DMS153 treated with DMSO at 0.1 percent for 48 hours (cell line): ENCODE measurements around the gene THSD4.

Experiments used
- DNase-seq: peaks from one replicate; lab custom pipeline; 2025; ENCODE audit not compliant: unreplicated experiment; lab: John Stamatoyannopoulos, UW

Gene THSD4

DNA sequence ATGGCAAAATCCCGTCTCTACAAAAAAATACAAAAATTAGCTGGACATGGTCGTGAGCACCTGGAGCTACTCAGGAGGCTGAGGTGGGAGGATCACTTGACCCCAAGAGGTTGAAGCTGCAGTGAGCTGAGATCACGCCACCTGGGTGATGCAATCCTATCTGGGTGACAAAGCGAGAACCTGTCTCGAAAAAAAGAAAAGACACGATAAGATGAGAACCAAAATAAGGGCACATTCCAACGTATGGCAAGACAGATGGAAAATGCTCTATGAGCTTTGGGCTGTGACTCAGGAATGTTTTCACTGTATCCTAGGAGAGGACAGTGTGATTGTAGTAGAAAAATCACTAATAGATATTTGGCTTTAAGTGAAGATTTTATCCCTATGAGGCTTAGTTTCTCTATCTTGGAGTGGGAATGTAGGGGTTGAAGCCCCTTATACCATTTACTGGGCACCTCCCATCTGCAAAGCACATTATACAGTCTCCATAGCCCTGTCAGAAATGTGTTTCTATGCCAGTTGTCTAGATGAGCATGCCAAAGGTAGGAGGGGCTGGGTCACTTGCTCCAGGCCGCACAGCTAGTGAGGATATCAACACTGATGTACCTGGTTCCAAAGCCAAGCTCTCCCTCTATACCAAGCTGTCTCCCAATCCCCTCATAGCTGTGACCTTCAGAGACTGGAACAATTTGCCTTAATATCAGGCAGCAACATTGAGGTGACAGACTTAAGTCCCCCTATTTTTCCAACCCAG is 641.5 kb downstream of the THSD4 start:
- no peak for DNase-seq

DNA sequence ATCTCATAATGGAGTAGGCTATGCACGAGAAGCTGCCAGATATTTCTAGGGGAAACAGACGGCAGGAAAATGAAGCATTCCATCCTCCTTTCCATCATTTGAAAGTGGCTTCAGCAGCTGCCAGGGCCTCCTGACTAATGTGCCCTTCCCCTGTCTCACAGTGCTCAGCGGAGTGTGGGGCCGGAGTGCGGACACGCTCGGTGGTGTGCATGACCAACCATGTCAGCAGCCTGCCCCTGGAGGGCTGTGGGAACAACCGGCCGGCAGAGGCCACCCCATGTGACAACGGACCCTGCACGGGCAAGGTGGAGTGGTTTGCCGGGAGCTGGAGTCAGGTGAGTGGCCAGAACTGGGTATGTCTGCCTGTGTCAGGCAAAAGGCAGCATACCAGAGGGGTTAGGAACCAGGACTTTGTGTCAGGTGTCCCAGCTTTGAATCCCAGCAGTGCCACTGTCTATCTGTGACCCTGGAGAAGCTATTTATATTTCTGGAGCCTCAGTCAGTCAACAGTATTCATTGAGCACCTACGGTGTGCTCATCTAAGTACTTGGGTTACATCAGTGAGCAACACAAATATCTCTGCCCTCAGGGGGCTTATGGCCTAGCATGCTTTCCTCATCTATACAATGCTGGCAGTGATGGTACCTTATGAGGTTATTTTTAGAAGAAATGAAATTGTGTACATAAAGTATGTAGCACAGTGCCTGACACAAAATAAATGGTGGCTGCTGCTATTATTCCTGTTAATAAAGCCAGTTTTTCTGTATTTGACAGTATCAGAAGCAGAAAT is 642.7 kb downstream of the THSD4 start:
- no peak for DNase-seq

DNA sequence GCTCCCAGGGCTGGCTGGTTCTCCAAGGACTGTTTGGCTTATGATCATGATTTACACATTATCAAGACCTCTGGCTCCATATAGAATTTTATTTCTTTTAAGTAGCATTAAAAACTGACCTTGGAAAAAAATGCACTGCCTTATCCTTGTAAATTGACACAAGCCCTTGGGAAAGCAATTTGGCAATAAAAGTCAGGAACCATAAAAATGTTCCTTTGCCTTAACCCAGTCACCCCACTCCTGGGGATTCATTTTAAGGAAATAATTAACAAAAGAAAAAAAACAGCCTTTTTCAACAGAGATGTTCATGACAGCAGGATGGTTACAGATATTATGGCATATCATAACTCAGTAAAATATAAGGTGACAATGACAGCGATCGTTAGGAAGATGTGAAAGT is 643.4 kb downstream of the THSD4 start:
- no peak for DNase-seq

DNA sequence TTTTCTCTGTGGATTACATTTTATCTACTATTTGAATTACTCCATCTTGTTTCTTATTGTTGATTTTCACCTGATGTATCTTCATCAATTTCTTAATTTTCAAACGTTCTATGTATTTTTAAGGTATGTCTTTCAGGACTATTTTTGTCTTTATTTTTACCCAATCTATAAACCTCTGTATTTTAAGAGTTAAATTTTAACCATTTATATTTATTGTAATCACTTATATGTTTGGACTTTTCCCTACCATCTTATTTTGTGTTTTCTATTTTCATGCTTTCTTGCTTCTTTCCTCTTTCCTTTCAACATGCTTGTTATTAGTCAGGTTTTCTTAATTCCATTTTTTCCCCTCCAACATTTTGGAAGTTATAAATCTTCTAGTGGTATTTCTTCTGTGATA is 645.6 kb downstream of the THSD4 start:
- no peak for DNase-seq

DNA sequence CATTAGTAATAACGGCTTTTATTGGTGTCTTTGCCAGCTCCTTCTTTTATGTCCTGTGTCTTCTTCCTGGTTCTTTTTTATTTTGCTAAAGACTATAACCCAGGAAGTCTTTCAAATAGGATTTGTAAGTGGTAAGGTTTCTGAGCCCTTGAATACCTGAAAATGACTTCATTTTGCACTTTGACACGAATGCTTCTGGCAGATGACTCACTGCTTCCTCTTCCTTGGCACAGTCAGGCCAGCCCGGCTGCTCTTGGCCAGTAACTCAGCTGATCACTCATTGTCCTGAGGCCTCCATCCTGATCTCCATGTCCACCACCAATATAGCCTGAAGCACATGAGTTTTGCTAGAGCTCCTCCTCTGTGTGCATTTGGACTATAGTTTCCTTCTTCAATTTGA is 646.4 kb downstream of the THSD4 start:
- DNase-seq: no peak

DNA sequence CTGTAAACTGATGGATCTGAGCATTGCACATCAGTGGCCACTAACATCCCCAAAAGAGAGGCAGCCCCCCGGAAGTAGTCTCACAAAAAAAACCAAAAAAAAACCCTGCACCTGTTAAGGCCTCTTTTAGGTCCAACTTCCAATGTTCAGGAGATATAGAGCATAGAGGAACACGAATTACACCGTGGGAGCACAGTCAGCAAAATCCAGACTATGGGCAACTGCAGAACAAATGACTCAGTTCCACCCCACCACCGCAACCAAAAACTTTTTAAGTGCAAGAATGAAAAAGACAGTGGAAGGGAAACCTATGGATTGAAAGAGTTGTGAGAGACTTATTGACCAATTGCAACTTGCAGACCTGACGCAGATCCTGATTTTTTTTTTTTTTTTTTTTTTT is 652.9 kb downstream of the THSD4 start:
- DNase-seq: no peak

DNA sequence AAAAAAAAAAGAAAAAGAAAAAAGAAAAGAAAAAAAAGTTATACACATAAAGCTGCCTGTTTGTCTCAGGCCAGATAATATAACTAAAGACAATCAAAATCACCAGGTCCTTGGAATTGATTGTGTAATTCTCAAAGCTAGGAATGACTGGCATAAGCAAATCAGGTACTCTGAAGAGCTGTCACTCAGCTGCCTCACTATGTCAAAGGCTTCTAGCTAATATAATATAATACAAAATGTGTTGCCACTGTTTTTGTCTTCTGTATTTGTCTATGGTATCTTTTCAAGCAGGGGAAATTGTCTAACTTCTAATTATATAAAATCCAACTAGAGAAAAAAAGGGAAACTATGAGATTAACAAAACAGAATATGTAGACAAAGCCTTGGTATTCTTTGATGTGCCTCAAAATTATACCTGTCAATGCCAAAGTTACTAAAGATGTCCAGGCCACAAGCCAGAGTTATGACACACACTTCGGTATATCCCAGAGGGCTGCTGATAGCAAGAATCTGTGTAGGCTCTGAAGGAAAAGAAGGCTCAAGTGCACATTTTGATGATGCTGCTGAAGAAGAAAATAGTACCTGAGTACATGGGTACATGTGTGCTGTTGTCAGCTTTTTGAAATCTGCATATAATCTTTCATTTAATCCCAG is 658.1 kb downstream of the THSD4 start:
- DNase-seq: no peak

DNA sequence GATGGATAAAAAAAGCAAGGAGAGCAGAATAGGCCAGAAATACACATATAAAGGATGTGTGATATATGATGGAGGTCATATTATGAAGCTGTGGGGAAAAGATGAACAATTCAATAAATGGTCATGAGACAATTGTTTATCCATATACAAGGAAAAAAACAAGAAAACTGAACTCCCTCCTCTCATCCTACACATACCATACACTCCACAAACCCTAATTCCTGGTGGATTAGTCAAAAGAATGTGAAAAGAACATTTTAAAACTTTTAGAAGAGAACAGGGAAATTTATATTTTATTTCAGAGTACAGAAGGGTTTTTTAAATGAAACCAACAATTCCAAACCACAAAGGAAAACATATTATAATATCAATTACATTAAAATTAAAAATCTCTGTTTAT is 660.6 kb downstream of the THSD4 start:
- DNase-seq: no peak

DNA sequence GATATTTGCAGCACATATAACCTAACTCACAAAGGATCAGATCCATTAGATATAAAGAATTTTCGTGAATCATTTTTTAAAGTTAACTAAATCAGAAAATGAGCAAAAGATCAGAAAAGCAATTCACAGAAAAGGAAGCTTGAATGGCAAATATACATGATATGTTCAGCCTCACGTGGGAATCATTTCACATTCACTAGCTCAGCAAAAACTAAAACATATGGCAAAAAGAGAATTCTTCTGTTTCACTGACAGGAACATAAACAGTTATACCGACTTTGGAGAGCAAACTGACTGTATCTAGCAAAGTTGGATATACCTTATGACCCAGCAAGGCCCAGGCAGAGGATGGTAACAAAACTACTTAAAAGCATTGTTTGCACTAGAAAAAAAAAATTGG is 661.0 kb downstream of the THSD4 start:
- DNase-seq: no peak

DNA sequence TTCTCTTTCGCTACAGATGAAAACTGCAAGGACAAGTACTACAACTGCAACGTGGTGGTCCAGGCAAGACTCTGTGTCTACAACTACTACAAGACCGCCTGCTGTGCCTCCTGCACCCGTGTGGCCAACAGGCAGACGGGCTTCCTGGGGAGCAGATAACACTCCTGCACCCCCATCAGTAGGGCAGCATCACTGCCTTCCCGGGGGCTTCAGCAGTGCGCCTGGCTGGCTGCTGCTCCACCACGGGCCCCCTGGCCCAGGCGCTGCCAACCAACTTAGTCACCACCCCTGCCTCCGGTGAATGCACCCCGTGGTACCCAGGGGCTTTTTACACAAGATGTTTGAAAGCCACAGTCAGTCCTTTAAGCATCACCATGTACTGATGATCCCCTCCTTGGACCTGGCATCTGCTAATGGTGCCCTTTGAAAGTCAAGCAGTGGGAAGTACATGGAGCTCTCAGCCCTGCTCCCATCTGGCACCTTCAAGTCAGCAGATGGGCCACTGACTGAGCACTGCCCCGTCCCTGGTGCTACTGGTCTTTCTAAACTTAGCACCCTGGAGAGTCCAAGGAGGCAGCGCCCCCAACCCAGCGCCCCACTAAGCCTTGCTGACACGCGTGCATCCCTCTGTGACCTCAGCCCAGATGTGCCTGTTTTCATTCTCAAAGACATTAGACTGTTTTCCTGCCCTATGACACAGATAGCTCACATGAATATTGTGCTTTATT is 662.1 kb downstream of the THSD4 start:
- no peak for DNase-seq

DNA sequence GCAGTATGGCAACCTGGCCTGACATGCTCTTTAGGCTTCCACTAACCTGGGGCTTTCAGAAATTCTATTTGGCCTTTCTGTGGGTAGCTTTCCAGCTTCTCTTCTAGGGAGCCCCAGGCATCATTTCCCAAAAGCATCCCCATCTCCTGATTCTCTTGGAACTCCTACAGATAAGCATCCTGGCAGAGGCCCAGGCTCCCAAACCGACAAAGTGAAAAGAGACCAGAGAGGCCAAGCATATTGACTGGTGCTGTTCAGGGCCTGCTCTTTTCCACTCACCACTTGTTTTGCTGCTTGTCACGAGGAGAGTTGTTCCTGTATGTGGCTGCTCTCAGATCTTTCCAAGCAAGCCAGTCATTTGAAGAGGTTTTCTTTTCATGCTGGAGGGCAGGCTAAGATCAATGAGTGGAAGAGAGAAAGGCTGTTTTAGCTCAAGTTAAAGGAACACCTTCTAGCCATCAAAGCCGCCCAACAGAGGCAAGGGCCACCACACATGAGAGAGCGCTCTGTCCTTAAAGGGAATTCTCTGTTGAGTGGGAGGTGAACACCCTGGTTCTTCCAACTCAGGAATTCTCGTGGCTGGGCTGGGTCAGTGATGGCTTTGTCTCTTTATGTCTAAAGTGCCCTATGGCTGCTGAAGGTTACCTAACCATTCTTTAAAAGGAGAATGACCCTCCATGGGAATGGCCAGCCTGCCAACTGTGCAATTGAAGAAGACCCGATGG is 664.0 kb downstream of the THSD4 start:
- no peak for DNase-seq

DNA sequence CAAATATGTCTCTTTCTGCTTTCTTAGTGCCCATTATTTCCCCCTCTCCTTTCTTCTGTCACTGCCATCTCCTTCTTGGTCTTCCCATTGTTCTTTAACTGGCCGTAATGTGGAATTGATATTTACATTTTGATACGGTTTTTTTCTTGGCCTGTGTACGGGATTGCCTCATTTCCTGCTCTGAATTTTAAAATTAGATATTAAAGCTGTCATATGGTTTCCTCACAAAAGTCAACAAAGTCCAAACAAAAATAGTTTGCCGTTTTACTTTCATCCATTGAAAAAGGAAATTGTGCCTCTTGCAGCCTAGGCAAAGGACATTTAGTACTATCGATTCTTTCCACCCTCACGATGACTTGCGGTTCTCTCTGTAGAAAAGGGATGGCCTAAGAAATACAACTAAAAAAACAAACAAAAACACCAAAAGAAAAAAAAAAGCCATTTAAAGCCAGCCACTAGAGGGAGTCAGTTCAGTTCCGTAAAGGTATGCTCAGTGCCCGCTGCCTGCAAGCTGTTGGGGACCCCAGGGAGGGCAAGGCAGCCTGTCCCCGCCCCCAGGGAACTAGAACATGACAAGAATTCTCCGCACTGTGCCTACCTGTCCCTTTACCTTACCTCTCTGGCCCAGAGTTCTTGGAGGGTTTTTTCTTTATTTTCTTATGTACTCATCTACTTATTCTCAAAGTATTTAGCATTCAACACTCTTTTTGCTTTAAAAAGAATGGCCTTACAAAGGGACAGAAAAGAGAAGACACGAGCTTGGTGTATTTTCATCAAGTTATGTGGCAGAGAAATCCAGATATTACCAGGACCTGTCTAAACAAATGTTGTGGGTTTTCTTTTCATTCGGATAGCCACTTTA is 665.1 kb downstream of the THSD4 start:
- no peak for DNase-seq

DNA sequence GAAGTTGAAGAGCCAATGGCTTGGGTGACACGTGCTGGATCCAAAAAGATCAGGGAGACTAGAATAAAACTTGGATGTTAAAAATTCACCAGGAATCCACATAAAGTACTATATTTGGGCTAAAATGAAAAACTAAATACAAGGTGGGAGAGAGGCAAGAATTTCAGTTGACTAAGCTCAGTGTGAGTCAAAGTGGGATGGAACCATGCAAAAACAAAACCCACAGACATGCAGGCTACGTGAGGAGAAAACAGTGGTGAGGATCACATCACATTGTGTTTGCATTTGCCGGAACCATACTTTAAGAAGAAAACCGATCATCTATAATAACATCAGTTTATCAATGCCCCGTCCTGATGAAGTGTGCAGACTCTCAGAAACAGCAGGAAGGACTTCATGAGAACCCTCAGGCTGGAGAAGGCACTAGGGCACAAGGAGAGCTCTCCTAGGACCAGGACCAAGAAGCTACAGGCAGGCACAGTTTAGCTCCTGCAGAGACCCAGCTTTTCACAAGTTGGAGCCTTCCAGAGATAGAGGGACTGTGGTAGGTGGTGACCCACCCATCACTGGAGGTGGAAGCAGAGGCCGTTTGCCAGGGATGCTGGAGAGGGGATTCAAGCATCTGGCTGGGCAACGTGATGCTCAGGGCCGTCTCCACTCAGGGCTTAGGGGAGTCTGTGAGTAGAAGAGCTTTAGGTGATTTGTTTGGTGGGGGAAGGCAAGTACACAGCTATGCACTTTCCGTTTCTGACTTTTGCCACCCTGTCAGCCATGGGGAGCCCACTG is 666.1 kb downstream of the THSD4 start:
- no peak for DNase-seq

DNA sequence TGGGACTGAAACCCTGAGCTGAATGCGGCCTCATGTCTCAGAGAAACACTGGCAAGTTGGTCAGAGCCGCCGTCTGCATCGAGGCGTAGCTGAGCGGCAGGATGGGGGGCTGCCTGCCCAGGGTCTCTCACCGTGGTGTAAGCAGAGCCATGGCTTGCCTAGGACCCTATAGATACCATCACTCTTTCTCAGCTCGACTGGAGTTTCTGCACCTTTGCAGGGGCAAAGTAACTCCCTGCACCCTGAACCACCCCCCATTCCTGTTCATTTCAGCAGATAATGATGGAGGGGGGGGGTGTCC is 666.6 kb downstream of the THSD4 start:
- DNase-seq: no peak

DNA sequence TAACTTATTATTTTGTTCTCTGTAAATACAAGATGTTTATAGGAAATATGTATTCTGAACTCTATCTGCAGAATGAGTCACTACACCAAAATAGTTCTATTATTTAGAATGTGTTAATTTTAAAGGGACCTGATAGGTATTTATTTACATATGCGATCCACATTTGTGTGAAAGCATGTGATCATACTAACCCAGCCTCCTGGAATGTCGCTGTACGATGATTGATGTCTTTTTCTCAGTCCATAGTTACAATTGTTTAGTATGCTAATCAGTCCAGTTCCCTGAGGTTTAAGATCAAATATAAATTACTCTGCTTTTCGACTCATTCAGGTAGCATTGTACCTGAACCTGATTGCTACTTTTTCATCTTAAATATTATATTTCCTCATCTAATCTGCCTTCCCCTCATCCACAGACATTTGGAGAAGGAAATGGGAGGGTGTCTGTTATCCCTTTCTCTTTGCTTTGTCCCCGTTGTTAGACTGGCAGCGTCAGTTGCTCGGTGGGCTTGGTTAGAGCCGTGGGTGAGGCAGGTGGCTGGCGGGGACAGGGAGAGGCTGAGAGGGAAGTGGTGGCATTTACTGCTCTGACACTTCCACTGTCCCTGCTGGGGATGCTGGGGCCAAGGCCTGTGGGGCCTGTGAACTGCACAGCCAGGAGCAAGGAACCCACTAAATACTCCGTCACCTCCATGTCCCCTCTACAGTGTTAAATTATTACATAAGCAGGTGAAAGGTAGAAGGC is 667.3 kb downstream of the THSD4 start:
- no peak for DNase-seq

DNA sequence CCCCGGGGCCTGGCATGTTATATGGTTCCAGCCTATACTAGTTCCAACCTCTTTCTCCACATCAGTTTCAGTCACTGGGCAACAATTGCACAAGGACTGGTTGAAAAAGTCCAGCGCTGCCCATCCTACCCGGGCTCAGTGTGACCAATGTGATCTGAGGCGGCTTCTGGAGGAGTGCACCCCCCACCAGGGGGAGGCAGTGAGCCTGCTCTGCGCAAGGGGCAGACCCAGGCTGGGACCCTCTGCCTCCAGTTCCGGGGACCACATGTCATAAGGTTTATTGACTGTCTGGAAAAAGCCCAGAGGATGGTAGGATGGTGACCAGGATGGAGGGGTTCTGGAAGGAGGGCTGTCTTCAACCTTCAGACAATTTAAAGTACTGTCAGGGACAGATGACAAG is 669.4 kb downstream of the THSD4 start:
- DNase-seq: no peak

DNA sequence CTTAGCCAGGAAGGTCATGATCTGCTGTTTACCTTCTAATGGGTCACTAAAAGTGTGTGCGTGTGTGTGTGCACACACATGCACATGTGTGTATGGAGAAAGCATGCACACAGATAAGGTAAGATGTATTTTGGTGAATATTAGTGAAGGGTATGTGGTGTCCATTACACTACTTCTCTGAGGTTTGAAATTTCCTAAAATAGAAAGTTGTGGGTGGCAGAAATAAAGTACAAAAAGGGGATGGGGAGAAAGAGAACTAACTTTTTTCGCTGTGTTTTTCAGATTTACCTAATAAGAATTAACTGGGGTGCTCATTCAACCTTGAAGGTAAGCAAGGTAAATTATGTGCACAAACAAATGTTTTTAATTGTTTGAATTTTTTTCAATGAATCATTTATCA is 670.7 kb downstream of the THSD4 start:
- no peak for DNase-seq

DNA sequence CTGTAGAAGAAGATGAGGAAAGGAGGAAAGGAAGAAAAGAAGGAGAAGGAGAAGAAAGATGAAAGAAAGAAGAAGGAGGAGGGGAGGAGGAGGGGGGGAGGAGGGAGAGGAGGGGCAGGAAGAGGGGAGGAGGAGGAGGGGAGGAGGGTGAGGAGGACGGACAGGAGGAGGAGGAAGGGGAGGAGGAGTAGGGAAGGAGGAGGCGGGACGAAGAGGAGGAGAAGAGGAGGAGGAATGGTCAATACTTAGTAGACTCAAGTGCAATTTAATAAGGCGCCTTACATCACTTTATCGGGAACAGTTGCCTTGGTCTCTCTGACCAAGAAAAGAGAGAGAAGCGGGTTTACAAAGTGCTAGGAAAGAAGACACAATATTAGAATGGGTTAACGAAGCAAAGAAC is 671.4 kb downstream of the THSD4 start:
- DNase-seq: no peak
